ENCODE results near the gene FYN.
A peak's percentile ranks its signal among the peaks of the same experiment; 100 is the strongest.

The FYN gene

GRCh38 chr6:111753573-111753972 lies 119.7 kb downstream of the FYN start:
- Mint-ChIP-seq H3K9me3 (no peaks in the 10 kb centered on the region), H3K36me3 (ENCODE audit: low read depth) (peaks cover 17% of the 10 kb centered on the region), H3K27ac (peak overlapping the region; percentile 50 to 73 (median 60)), H3K4me1 (peaks cover 59% of the 10 kb centered on the region), H3K4me3 (peak overlapping the region in 1 of 3 experiments; percentile 0), H3K27me3 (ENCODE audit: low read depth) (no peaks in the 10 kb centered on the region)
- TF ChIP-seq, protein P1, sequence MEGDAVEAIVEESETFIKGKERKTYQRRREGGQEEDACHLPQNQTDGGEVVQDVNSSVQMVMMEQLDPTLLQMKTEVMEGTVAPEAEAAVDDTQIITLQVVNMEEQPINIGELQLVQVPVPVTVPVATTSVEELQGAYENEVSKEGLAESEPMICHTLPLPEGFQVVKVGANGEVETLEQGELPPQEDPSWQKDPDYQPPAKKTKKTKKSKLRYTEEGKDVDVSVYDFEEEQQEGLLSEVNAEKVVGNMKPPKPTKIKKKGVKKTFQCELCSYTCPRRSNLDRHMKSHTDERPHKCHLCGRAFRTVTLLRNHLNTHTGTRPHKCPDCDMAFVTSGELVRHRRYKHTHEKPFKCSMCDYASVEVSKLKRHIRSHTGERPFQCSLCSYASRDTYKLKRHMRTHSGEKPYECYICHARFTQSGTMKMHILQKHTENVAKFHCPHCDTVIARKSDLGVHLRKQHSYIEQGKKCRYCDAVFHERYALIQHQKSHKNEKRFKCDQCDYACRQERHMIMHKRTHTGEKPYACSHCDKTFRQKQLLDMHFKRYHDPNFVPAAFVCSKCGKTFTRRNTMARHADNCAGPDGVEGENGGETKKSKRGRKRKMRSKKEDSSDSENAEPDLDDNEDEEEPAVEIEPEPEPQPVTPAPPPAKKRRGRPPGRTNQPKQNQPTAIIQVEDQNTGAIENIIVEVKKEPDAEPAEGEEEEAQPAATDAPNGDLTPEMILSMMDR (IDR thresholded peaks at IDR 0.05; ENCODE audit: unreplicated experiment in 3 of 3), result no peak

DNA sequence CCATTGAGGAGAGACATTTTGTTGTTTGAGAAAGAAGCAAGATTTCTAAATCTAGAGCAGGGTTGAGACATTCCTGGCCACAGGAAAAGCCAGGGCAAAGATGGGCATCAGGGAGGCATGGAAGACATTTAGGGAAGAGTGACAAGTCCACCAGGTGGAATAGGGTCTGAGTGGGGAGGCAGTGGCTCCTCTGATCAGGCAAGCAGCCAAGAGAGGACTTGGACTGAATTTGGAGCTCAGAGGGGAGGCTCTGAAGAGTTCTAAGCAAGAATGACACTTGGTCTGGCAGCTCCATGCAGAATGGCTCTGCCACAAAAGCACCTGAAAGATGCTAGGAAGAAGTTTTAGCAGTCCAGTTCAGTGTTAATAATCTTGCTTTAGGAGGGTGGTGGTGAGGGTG lies 120.8 kb downstream of the FYN start:
- peaks cover 62% of the 10 kb centered on the region for H3K4me1 Mint-ChIP-seq
- peak overlapping the region in 2 of 3 experiments; percentile 17 to 24 for H3K27ac Mint-ChIP-seq
- no peaks in the 10 kb centered on the region for H3K27me3 Mint-ChIP-seq (ENCODE audit: low read depth)
- no peaks in the 10 kb centered on the region for H3K9me3 Mint-ChIP-seq
- H3K36me3 Mint-ChIP-seq (ENCODE audit: low read depth), result peaks cover 16% of the 10 kb centered on the region
- H3K4me3 Mint-ChIP-seq, result no peak overlapping the region
- TF ChIP-seq, protein P1 (IDR thresholded peaks at IDR 0.05; ENCODE audit: unreplicated experiment in 3 of 3), result no peak

- no peaks in the 10 kb centered on the region for H3K9me3 Mint-ChIP-seq
- peak overlapping the region; percentile 27 to 50 (median 40) for H3K27ac Mint-ChIP-seq
- no peak overlapping the region for H3K4me3 Mint-ChIP-seq
Measured at GRCh38 chr6:111750753-111751673, 122.2 kb downstream of the FYN start.

DNA sequence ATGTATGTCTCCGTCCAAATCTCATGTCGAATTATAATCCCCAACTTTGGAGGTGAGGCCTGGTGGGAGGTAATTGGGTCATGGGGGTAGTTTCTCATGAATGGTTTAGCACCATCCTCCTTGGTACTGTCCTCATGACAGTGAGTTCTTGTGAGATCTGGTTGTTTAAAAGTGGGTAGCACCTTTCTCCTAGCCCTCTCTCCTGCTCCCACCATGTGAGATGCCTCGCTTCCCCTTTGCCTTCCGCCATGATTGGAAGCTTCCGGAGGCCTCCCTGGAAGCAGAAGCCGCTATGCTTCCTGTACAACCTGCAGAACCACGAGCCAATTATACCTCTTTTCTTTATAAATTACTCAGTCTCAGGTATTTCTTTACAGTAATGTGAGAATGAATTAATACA lies 123.1 kb downstream of the FYN start:
- Mint-ChIP-seq H3K27ac (peak overlapping the region in 1 of 3 experiments; percentile 27), H3K4me3 (no peak overlapping the region), H3K36me3 (ENCODE audit: low read depth) (peaks cover 16% of the 10 kb centered on the region), H3K27me3 (ENCODE audit: low read depth) (no peaks in the 10 kb centered on the region), H3K9me3 (no peaks in the 10 kb centered on the region), H3K4me1 (peaks cover 66% of the 10 kb centered on the region)
- TF ChIP-seq, protein P1 (IDR thresholded peaks at IDR 0.05; ENCODE audit: unreplicated experiment in 3 of 3), result no peak

More at GRCh38 chr6:111750753-111751673, 122.2 kb downstream of the FYN start:
- Mint-ChIP-seq H3K27me3 (ENCODE audit: low read depth) (no peaks in the 10 kb centered on the region), H3K36me3 (ENCODE audit: low read depth) (peaks cover 16% of the 10 kb centered on the region), H3K4me1 (peaks cover 67% of the 10 kb centered on the region)
- TF ChIP-seq, protein P1 (IDR thresholded peaks at IDR 0.05; ENCODE audit: unreplicated experiment in 3 of 3), result no peak

DNA sequence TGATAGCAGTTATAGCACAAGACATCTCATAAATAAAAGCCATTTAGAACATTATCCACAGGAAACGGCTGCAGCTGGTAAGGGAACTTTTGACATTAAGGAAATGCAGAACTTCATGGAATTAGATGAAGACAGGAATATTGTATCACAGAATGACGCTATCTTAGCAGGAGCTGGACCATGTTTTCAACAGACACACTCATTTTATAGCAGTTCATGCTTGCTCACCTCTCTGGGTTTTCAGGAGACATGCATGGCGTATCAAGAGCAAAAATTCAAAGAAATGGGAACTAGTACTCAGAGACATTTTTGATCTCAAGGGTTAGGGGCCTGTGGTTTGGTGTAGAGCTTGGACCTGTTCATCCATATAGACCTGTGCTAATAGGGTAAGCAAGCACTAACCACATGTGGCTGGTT lies 125.0 kb downstream of the FYN start:
- no peak overlapping the region for H3K4me3 Mint-ChIP-seq
- no peaks in the 10 kb centered on the region for H3K27me3 Mint-ChIP-seq (ENCODE audit: low read depth)
- no peaks in the 10 kb centered on the region for H3K9me3 Mint-ChIP-seq
- peak overlapping the region; percentile 66 to 74 (median 74) for H3K27ac Mint-ChIP-seq
- H3K4me1 Mint-ChIP-seq, result peaks cover 66% of the 10 kb centered on the region
- TF ChIP-seq, protein P1 (IDR thresholded peaks at IDR 0.05; ENCODE audit: unreplicated experiment in 3 of 3), result no peak
- peaks cover 9% of the 10 kb centered on the region for H3K36me3 Mint-ChIP-seq (ENCODE audit: low read depth)

All from nephron (organoid).